Activated T-cell treated with anti-CD3 and anti-CD28 coated beads, Interleukin-2, amount 50 U/mL, for 4 hours (primary cell): ENCODE measurements around the gene ACSM5. TPM values are rescaled to one million over a fixed set of nuclear protein-coding genes. Genes with fewer than 3 reads are reported as not detected.
"Not testable (repeated sequence)": the region's sequence is repeated elsewhere in the genome, so short reads cannot be mapped to it uniquely, and the experiment has no call there.

Source experiments
- ATAC-seq, 2 donors: fragments of 200-7000 bp; cut with Tn5 transposase; one replicate each; pipeline ENCODE4 v1.10.0; 2021
- DNase-seq: peaks from one replicate; pipeline ENCODE4 v3.0.0-alpha.2; 2020
- H3K27me3 Mint-ChIP-seq: one replicate; pipeline ENCODE4 v1.8.0; 2021; ENCODE audit warnings: low read depth, mixed read lengths
- H3K36me3 Mint-ChIP-seq: one replicate; pipeline ENCODE4 v1.8.0; 2022; ENCODE audit warnings: mixed read lengths; ENCODE audit not compliant: insufficient read depth
- H3K4me1 Mint-ChIP-seq: one replicate; pipeline ENCODE4 v1.8.0; 2021; ENCODE audit warnings: low read depth, mixed read lengths
- H3K4me3 Mint-ChIP-seq: one replicate; pipeline ENCODE4 v1.8.0; 2021; ENCODE audit warnings: mild to moderate bottlenecking, moderate library complexity, mixed read lengths
- H3K9me3 Mint-ChIP-seq: one replicate; pipeline ENCODE4 v1.8.0; 2021; ENCODE audit warnings: mixed read lengths
- total RNA-seq, 3 donors: library from RNA; stranded (reverse); gene quantifications; one replicate each; pipeline ENCODE4 v1.2.1, GENCODE V29; 2021

The ACSM5 gene
- total RNA-seq, 3 donors from 2014 or later, result not detected

DNA sequence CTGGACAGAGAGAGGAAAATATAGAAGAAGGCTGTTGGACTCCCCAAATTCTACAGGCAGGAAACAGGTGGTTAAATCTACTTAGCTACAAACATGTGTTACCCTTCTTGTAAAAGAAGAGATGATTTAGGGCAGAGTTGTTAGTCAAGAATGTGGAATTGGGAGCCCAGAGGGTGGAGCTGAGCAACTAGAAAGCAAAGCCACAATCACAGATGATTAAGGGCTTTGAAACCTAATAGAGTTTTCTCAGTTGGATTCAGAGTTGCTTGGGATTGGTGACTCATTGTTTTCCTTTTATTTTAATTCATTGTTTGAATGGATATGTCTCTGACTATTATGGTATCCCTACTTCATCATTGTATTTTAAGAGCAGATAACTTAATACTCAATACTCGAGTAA lies 6.2 kb downstream of the ACSM5 start:
- Mint-ChIP-seq H3K4me1 (no peaks in the 10 kb centered on the region), H3K9me3 (no peaks in the 10 kb centered on the region), H3K27me3 (peaks cover 5% of the 10 kb centered on the region), H3K4me3 (no peak overlapping the region), H3K36me3 (no peaks in the 10 kb centered on the region)
- ATAC-seq (no peak), DNase-seq (no peak)

DNA sequence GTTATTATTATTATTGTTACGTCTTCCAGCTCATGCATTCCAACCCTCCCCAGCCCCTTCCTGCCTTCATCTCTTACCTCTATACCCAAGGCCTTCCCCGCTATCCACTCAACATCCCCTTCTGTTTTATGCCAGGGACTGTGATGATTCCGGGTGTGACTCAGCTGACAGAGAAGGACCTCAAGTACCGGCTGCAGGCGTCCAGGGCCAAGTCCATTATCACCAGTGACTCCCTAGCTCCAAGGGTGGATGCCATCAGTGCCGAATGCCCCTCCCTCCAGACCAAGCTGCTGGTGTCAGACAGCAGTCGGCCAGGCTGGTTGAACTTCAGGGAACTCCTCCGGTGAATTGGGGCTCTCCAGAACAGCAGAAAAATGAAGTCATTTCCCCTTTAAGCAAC lies 9.8 kb downstream of the ACSM5 start:
- not testable (repeated sequence) for H3K9me3 Mint-ChIP-seq, ATAC-seq

DNA sequence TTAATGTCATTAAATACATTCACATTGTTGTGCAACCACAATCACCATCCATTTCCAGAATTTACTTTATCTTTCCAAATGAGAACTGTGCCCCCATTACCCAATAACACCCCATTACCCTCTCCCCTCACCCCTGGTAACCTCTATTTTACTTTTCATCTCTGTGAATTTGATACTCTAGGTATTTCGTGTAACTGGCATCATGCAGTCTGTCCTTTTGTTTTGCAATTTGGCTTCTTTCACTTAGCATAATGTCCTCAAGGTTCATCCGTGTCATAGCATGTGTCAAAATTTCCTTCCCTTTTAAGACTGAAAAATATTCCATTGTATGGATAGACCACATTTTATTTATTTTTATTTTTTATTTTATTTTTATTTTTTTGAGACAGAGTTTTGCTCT lies 12.4 kb downstream of the ACSM5 start:
- not testable (repeated sequence) for H3K9me3 Mint-ChIP-seq, H3K4me1 Mint-ChIP-seq, H3K4me3 Mint-ChIP-seq, H3K36me3 Mint-ChIP-seq, DNase-seq, H3K27me3 Mint-ChIP-seq, ATAC-seq

More for the DNA sequence above, 9.8 kb downstream of the ACSM5 start:
- not testable (repeated sequence) for H3K27me3 Mint-ChIP-seq, DNase-seq, H3K4me3 Mint-ChIP-seq, H3K36me3 Mint-ChIP-seq, H3K4me1 Mint-ChIP-seq

DNA sequence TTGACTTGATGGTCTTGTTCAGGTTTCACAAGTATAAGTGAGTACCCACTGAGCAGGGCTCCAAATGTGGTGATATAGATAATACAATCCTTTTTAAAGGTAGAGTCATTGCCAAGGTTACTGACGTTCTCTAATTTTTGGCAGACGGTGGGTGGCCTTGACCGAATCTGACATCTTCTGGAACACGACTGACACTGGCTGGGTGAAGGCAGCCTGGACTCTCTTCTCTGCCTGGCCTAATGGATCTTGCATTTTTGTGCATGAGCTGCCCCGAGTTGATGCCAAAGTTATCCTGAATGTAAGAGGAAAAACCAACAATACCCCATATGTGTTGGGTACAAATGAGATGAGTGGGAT lies 14.4 kb downstream of the ACSM5 start:
- H3K36me3 Mint-ChIP-seq, H3K9me3 Mint-ChIP-seq, DNase-seq, H3K27me3 Mint-ChIP-seq, H3K4me3 Mint-ChIP-seq, ATAC-seq, H3K4me1 Mint-ChIP-seq: not testable (repeated sequence)

DNA sequence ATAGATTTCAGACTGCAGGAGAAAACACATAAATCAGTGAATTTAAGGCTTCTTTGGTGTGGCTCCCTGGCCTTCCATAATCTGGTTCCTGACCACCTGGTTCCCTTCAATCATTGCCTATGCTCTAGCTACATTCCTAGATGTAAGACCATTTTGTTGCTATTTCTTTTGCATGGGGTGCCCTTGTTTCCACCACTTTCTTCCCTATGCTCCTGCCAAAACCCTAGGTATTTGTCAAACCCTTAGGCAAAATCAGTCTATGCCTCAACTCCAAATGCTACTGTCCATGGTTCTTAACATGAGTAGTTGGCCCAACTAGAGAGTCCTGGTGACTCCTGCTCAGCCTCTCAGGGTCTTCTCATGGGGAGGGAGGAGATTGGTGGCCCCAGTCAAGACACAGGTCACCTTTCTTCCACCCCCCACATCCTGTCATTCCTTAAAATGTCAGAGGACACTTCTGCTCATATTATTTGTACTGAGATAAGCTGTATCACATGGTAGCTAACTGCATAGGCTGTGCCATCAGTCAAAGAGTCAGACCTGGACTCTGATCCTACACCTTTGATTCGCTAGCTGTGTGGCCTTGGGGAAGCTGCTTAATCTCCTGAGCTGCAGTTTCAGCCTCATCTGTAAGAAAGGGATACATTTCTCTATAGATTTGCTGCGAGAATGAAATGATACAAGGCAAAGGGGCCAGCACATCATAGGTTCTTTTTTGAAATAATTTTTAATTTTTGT lies 15.0 kb downstream of the ACSM5 start:
- no peak overlapping the region for H3K4me3 Mint-ChIP-seq
- no peaks in the 10 kb centered on the region for H3K4me1 Mint-ChIP-seq
- ATAC-seq, result no peak

GRCh38 chr16:20427401-20427797 lies 18.1 kb downstream of the ACSM5 start:
- not testable (repeated sequence) for ATAC-seq, H3K27me3 Mint-ChIP-seq, H3K36me3 Mint-ChIP-seq, H3K9me3 Mint-ChIP-seq, H3K4me1 Mint-ChIP-seq, H3K4me3 Mint-ChIP-seq, DNase-seq

More for the DNA sequence above, 15.0 kb downstream of the ACSM5 start:
- Mint-ChIP-seq H3K9me3 (peaks cover 2% of the 10 kb centered on the region), H3K27me3 (no peaks in the 10 kb centered on the region), H3K36me3 (no peaks in the 10 kb centered on the region)
- no peak for DNase-seq

GRCh38 chr16:20429499-20429898 lies 20.2 kb downstream of the ACSM5 start:
- H3K4me1 Mint-ChIP-seq, result not testable (repeated sequence)

DNA sequence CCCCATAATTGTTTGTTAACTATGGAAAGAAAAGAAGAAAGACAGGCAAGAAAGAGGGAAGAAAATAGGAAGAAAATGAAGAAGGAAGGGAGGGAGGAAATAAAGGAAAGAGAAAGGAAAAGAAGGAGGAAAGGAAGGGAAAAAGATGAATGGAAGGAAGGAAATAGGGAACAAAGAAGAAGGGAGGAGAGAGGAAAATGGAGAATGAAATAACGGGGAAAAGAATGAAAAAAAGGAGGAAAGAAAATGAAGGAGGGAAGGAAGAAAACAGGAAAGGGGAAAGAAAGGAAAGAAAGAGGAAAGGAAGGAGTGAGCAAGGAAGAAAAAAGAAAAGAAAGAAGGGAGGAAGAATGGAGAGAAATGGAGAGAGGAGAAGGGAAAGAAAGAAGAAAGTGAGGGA lies 21.1 kb downstream of the ACSM5 start:
- H3K4me1 Mint-ChIP-seq, H3K9me3 Mint-ChIP-seq, H3K4me3 Mint-ChIP-seq, ATAC-seq, H3K36me3 Mint-ChIP-seq, DNase-seq, H3K27me3 Mint-ChIP-seq: not testable (repeated sequence)

More at GRCh38 chr16:20429499-20429898, 20.2 kb downstream of the ACSM5 start:
- H3K4me3 Mint-ChIP-seq, H3K36me3 Mint-ChIP-seq, ATAC-seq, DNase-seq, H3K27me3 Mint-ChIP-seq, H3K9me3 Mint-ChIP-seq: not testable (repeated sequence)

GRCh38 chr16:20430948-20431347 lies 21.6 kb downstream of the ACSM5 start:
- no peaks in the 10 kb centered on the region for H3K36me3 Mint-ChIP-seq
- ATAC-seq (no peak), DNase-seq (no peak)
- no peak overlapping the region for H3K4me3 Mint-ChIP-seq
- H3K27me3 Mint-ChIP-seq, result peaks cover 2% of the 10 kb centered on the region
- H3K9me3 Mint-ChIP-seq, result peaks cover 2% of the 10 kb centered on the region
- no peaks in the 10 kb centered on the region for H3K4me1 Mint-ChIP-seq

- not testable (repeated sequence) for H3K27me3 Mint-ChIP-seq, H3K4me3 Mint-ChIP-seq, H3K9me3 Mint-ChIP-seq, DNase-seq, H3K36me3 Mint-ChIP-seq, H3K4me1 Mint-ChIP-seq, ATAC-seq
Measured at GRCh38 chr16:20438950-20439349, 29.6 kb downstream of the ACSM5 start.

DNA sequence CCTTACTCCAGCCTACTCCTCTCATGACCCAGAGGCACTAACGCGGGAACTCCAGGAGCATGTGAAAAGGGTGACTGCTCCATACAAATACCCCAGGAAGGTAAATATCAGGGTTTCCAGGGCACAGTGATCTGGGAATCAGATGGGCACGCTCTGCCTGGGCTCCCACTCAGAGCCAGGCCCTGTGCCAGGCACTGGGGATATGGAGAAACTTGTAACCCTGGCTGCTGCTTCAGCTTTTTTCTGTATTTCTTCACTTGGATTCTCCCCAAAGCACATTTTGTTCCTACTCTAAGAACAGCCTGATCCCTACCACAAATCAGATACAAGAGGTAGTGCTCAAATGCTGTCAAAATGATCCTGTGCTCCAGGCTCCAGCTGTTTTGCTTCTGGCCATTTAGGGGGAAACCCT lies 30.5 kb downstream of the ACSM5 start:
- ATAC-seq, H3K27me3 Mint-ChIP-seq, H3K36me3 Mint-ChIP-seq, H3K4me1 Mint-ChIP-seq, H3K4me3 Mint-ChIP-seq, H3K9me3 Mint-ChIP-seq, DNase-seq: not testable (repeated sequence)

DNA sequence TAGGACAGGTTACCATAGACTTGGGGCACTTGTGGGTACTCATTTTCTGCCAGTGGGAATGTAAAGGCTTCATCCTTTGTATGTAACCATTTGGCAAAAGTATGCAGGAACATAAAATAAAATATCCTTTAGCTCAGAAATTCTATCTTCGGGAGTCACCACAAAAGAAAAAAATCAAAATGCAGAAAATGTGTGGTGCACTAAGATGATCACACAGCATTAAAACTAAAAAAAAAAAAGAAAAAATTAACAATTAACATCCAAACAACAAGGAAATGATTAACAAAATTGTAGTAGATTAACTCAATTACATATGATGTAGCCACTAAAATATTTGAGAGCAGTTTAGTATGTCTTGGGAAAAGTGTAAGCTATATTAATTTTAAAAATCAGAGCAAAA lies 31.4 kb downstream of the ACSM5 start:
- not testable (repeated sequence) for H3K4me1 Mint-ChIP-seq, H3K4me3 Mint-ChIP-seq, H3K27me3 Mint-ChIP-seq, ATAC-seq, DNase-seq, H3K36me3 Mint-ChIP-seq, H3K9me3 Mint-ChIP-seq

DNA sequence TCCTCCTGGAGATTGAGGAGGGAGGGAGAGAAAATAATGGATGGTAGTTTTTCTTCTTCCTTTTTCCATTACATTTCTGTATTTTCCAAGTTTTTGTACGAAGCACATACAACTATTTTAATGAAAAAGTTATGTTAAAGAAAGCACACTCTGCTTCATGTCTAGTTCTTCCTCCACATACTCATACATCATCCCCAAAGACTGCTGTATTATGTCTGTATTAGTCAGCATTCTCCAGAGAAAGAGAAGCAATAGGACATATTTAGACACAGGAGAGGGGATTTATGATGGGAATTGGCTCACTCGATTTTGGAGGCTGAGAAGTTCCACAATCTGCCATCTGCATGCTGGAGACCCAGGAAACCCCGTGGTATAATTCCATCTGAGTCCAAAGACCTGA lies 31.9 kb downstream of the ACSM5 start:
- H3K36me3 Mint-ChIP-seq, result no peaks in the 10 kb centered on the region
- ATAC-seq (no peak), DNase-seq (no peak)

DNA sequence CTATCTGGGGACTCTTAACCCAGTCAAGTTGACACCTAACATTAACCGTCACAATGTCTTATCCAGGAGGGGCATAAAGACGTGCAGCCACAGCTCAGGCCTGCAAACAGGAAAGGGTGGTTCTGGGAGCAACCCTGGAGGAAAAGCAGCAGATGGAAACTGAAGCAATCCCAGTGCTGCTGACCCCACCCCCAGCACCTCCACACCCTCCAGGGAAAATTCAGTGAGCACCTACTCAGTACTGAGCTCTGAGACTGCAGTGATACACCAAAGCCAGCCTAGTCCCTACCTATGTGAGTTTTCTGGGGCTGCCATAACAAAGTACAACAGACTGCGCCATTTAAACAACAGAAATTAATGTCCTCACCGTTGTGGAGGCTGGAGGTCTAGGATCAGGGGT lies 32.5 kb downstream of the ACSM5 start:
- not testable (repeated sequence) for H3K27me3 Mint-ChIP-seq, ATAC-seq, H3K4me1 Mint-ChIP-seq, H3K9me3 Mint-ChIP-seq, H3K36me3 Mint-ChIP-seq, DNase-seq, H3K4me3 Mint-ChIP-seq

More for the DNA sequence above, 31.9 kb downstream of the ACSM5 start:
- Mint-ChIP-seq H3K4me1 (no peaks in the 10 kb centered on the region), H3K9me3 (no peaks in the 10 kb centered on the region), H3K27me3 (peaks cover 7% of the 10 kb centered on the region), H3K4me3 (no peak overlapping the region)

GRCh38 chr16:20446652-20447393 lies 37.5 kb downstream of the ACSM5 start:
- ATAC-seq, DNase-seq, H3K9me3 Mint-ChIP-seq, H3K4me1 Mint-ChIP-seq, H3K36me3 Mint-ChIP-seq, H3K4me3 Mint-ChIP-seq, H3K27me3 Mint-ChIP-seq: not testable (repeated sequence)
